Common myeloid progenitor, CD34-positive (primary cell): ENCODE results near the gene MDC1.
"Not testable (repeated sequence)": the region's sequence is repeated elsewhere in the genome, so short reads cannot be mapped to it uniquely, and the experiment has no call there.

Source experiments
- CTCF ChIA-PET: fragments of 350-600 bp; sonication (Branson Sonifier 250); formaldehyde crosslinking; loops from one replicate; lab custom pipeline; 2021; ENCODE audit warnings: antibody characterized with exemption; lab: Charles Lee
- POLR2A ChIA-PET: fragments of 350-600 bp; sonication (Branson Sonifier 250); formaldehyde crosslinking; loops from one replicate; lab custom pipeline; 2021; ENCODE audit warnings: antibody characterized with exemption; lab: Charles Lee
- DNase-seq, 3 donors: peaks; one replicate each; pipeline versions ENCODE4 v3.0.0 to v3.0.0-alpha.2; 2013
- H3K27ac ChIP-seq, 2 experiments: 1 replicate in 1 of 2; 2 replicates in 1 of 2; pipeline ENCODE4 v1.7.0; 2013; ENCODE audit warnings: inconsistent platforms in 2 of 2, low read length in 2 of 2, mild to moderate bottlenecking in 2 of 2, low read depth in 1 of 2, moderate library complexity in 1 of 2; ENCODE audit not compliant: severe bottlenecking in 2 of 2, insufficient read depth in 1 of 2, poor library complexity in 1 of 2
- H3K27me3 ChIP-seq, 5 experiments: replicated peaks in 2 of 5; 1 replicate in 3 of 5; 2 replicates in 2 of 5; pipeline versions ENCODE4 v1.6.1 to v1.7.0; 2013; ENCODE audit warnings: low read length in 4 of 5, mild to moderate bottlenecking in 2 of 5, moderate library complexity in 2 of 5, inconsistent platforms in 1 of 5; ENCODE audit not compliant: insufficient read depth in 5 of 5, control insufficient read depth in 4 of 5
- H3K36me3 ChIP-seq, 4 experiments: 1 replicate in 2 of 4; 2 replicates in 2 of 4; pipeline versions ENCODE4 v1.6.1 to v1.7.0; 2013; ENCODE audit warnings: low read length in 3 of 4, control low read depth in 1 of 4, mild to moderate bottlenecking in 1 of 4; ENCODE audit not compliant: control insufficient read depth in 4 of 4, insufficient read depth in 4 of 4
- H3K4me1 ChIP-seq, 4 experiments: 1 replicate in 3 of 4; 2 replicates in 1 of 4; pipeline versions ENCODE4 v1.6.1 to v1.7.1; 2013; ENCODE audit warnings: low read length in 3 of 4, mild to moderate bottlenecking in 3 of 4, control low read depth in 1 of 4, inconsistent platforms in 1 of 4, moderate library complexity in 1 of 4; ENCODE audit not compliant: control insufficient read depth in 4 of 4, insufficient read depth in 4 of 4; ENCODE audit errors: control extremely low read depth in 1 of 4
- H3K4me3 ChIP-seq, 7 experiments: 1 replicate in 4 of 7; 2 replicates in 3 of 7; pipeline versions ENCODE4 v1.5.1 to v1.7.0; 2013; ENCODE audit warnings: mild to moderate bottlenecking in 7 of 7, low read length in 6 of 7, moderate library complexity in 6 of 7, inconsistent platforms in 2 of 7, low read depth in 2 of 7, control low read depth in 1 of 7; ENCODE audit not compliant: insufficient read depth in 4 of 7, control insufficient read depth in 1 of 7; ENCODE audit errors: extremely low read depth in 1 of 7
- H3K9me3 ChIP-seq, 5 experiments: 1 replicate in 4 of 5; 2 replicates in 1 of 5; pipeline versions ENCODE4 v1.6.1 to v1.7.1; 2013; ENCODE audit warnings: low read length in 4 of 5, mild to moderate bottlenecking in 2 of 5, inconsistent platforms in 1 of 5, low read depth in 1 of 5, moderate library complexity in 1 of 5; ENCODE audit not compliant: control insufficient read depth in 4 of 5, insufficient read depth in 2 of 5; ENCODE audit errors: control extremely low read depth in 1 of 5
- WGBS: methylation state at CpG from one replicate; pipeline ENCODE4 v1.1.5; 2013; ENCODE audit not compliant: insufficient coverage; 5-methylcytosine and 5-hydroxymethylcytosine counted together

The MDC1 gene

GRCh38 chr6:30763155-30763617 lies 46.1 kb upstream of the MDC1 start:
- WGBS = 100% methylated on average over 1 of the region's 1 CpG
- CTCF ChIA-PET = interaction anchor here (1.6 kb wide), 1 partner anchor 26 kb away, joined by 6 read pairs; no protein-coding TSS in a partner anchor
- H3K27ac ChIP-seq = no peak overlapping the region

GRCh38 chr6:30761791-30762429 lies 44.8 kb upstream of the MDC1 start:
- POLR2A ChIA-PET = no interaction called here

More at GRCh38 chr6:30763155-30763617, 46.1 kb upstream of the MDC1 start:
- no peaks in the 10 kb centered on the region for H3K36me3 ChIP-seq
- POLR2A ChIA-PET = no interaction called here
- no peak for DNase-seq
- H3K9me3 ChIP-seq = no peaks in the 10 kb centered on the region
- H3K4me1 ChIP-seq = peaks cover 0 to 29% (median 7%) of the 10 kb centered on the region in 4 experiments
- no peak overlapping the region for H3K4me3 ChIP-seq
- H3K27me3 ChIP-seq = peaks cover 0 to 46% (median 4%) of the 10 kb centered on the region in 5 experiments

GRCh38 chr6:30760549-30760948 lies 43.5 kb upstream of the MDC1 start:
- H3K4me3 ChIP-seq = no peak overlapping the region
- 50% methylated on average over 4 of the region's 8 CpGs for WGBS
- CTCF ChIA-PET = interaction anchor here (0.7 to 1.9 kb wide), 3 partner anchors 8 to 28 kb away, joined by 3 to 6 read pairs (median 4); partner anchors contain the start of gene IER3
- no peak overlapping the region for H3K27ac ChIP-seq
- DNase-seq = no peak
- POLR2A ChIA-PET = interaction anchor here (1.1 kb wide), 1 partner anchor 8 kb away, joined by 4 read pairs; no protein-coding TSS in a partner anchor
- H3K36me3 ChIP-seq = no peaks in the 10 kb centered on the region
- H3K27me3 ChIP-seq = peaks cover 0 to 37% (median 4%) of the 10 kb centered on the region in 5 experiments
- no peaks in the 10 kb centered on the region for H3K9me3 ChIP-seq
- H3K4me1 ChIP-seq = peaks cover 0 to 22% (median 7%) of the 10 kb centered on the region in 4 experiments

More at GRCh38 chr6:30761791-30762429, 44.8 kb upstream of the MDC1 start:
- DNase-seq = no peak
- CTCF ChIA-PET = interaction anchor here (1.2 to 1.4 kb wide), 2 partner anchors 8 to 20 kb away, joined by 3 to 5 read pairs; no protein-coding TSS in a partner anchor
- Histone ChIP-seq H3K4me3 (no peak overlapping the region), H3K4me1 (peaks cover 0 to 22% (median 7%) of the 10 kb centered on the region in 4 experiments), H3K27me3 (peaks cover 0 to 36% (median 4%) of the 10 kb centered on the region in 5 experiments), H3K36me3 (no peaks in the 10 kb centered on the region), H3K9me3 (no peaks in the 10 kb centered on the region), H3K27ac (no peak overlapping the region)
- 100% methylated on average over 2 of the region's 4 CpGs for WGBS

- no peaks in the 10 kb centered on the region for H3K36me3 ChIP-seq
- ChIA-PET POLR2A (no interaction called here), CTCF (interaction anchor here (1.0 to 1.9 kb wide), 5 partner anchors 10 to 68 kb away, joined by 3 to 4 read pairs (median 3); partner anchors contain the start of gene IER3)
- peaks cover 0 to 37% (median 4%) of the 10 kb centered on the region in 5 experiments for H3K27me3 ChIP-seq
- WGBS = 99% methylated on average over 8 of the region's 10 CpGs
- H3K27ac ChIP-seq = no peak overlapping the region
- H3K4me3 ChIP-seq = no peak overlapping the region
- H3K4me1 ChIP-seq = peaks cover 0 to 22% (median 7%) of the 10 kb centered on the region in 4 experiments
- no peaks in the 10 kb centered on the region for H3K9me3 ChIP-seq
- no peak for DNase-seq
These were observed 42.6 kb upstream of the MDC1 start for GRCh38 chr6:30759575-30760239.

- no peak overlapping the region for H3K4me3 ChIP-seq
- no peaks in the 10 kb centered on the region for H3K9me3 ChIP-seq
- 100% methylated on average over 1 of the region's 1 CpG for WGBS
- peaks cover 0 to 17% (median 4%) of the 10 kb centered on the region in 4 experiments for H3K4me1 ChIP-seq
- DNase-seq = no peak
- ChIA-PET CTCF (interaction anchor here (1.3 to 1.6 kb wide), 2 partner anchors 10 to 64 kb away, joined by 3 read pairs; no protein-coding TSS in a partner anchor), POLR2A (interaction anchor here (0.6 kb wide), 1 partner anchor 87 kb away, joined by 3 read pairs; no protein-coding TSS in a partner anchor)
- H3K27ac ChIP-seq = no peak overlapping the region
- H3K27me3 ChIP-seq = peaks cover 0 to 22% (median 4%) of the 10 kb centered on the region in 5 experiments
- H3K36me3 ChIP-seq = no peaks in the 10 kb centered on the region
These were observed 40.3 kb upstream of the MDC1 start for GRCh38 chr6:30757261-30757904.

GRCh38 chr6:30756405-30757003 lies 39.4 kb upstream of the MDC1 start:
- H3K4me3 ChIP-seq, DNase-seq, H3K36me3 ChIP-seq, POLR2A ChIA-PET, H3K9me3 ChIP-seq, H3K27ac ChIP-seq: not testable (repeated sequence)
- CTCF ChIA-PET = interaction anchor here (1.6 kb wide), 1 partner anchor 65 kb away, joined by 3 read pairs; no protein-coding TSS in a partner anchor
- WGBS = 94% methylated on average over 4 of the region's 7 CpGs
- H3K27me3 ChIP-seq = peaks cover 0 to 21% (median 4%) of the 10 kb centered on the region in 5 experiments
- H3K4me1 ChIP-seq = peaks cover 0 to 26% (median 11%) of the 10 kb centered on the region in 4 experiments
